RPMI8226 (cell line): ENCODE results near the gene SLC44A2.

Experiments used
- DNase-seq: peaks from one replicate; pipeline ENCODE4 v3.0.0-alpha.2; 2015

SLC44A2 gene

DNA sequence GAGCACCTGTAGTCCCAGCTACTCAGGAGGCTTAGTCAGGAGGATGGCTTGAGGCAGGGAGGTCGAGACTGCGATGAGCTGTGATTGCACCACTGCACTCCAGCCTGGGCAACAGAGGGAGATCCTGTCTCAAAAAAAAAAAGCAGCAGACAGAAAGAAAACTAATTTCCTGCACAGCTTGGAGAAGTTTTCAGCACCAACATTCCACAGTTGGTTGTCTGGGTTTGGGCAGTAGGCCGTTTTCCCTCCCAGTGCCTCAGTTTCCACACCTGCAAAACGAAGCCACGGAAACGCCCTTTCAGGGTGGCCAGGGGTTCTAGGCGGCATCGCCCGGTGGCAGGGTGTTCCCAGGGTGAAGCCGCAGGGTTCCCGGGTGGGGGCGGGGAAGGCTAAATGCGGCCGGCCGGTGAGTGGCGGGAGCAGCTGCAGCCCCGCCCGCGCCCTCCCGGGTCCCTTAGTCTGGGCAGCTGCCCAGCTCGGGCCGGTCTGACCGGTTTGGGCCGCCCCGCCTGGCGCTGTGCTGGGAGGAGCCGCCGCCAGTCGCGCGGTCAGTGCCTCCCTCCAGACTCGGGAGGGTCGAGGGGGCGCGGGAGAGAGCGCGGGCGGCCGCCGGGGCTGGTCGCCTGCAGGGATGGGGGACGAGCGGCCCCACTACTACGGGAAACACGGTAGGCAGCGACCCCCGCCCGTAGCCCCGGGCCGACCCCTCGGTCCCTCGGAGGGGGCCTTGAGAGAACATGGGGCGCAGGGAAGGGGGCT lies at the start of gene SLC44A2:
TSS of gene SLC44A2 (plus strand) at position 551 of the 759 bp plus-strand sequence. CDS start at position 632, 81 bp downstream.
- no peak for DNase-seq

DNA sequence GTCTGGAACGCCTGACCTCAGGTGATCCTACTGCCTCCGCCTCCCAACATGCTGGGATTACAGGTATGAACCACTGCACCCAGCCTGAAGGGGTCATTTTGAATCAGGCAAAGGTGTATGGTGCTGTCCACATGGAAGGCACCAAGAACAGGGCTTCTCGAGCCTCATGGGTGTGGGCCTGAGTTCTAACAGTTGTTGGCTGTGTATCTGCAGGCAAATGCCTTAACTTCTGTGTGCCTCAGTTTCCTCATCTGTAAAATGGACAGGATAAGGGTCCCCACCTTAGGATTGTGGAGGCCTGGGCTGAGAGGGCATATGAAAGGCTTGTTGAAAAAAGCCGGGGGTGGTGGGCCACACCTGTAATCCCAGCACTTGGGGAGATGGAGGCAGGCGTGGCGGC lies 47.4 kb upstream of the SLC44A2 start:
- DNase-seq: no peak

DNA sequence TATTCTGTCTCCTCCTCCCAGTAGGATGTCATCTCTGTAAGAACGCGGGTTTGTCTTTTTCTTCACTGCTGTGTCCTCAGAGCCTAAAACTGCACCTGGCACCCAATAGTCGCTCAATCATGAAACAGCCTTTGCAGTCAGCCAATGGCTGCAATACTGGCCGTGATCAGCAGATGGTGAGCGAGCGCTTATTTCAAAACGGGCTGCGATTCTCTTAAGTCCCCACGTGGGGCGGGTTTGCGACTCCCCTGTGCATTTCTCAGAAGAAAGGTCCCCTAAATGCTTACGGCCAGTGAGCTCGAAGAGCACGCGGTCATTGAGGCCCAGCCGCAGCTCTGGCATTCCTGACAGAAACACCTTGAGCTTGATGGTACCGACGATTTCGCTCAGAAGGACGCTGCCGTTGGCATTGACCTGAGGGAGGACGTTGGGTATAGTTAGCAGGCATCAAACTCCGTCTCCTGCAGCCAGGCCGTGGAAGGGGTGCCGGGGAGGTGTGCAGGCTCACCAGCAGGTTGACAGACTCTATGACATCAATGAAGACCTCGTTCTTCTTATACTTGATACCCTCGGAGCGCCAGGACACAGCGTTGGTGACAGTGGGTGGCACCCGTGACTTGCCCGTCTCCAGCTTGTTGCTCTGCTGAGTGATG lies 44.2 kb upstream of the SLC44A2 start:
- DNase-seq: peak; percentile 96

DNA sequence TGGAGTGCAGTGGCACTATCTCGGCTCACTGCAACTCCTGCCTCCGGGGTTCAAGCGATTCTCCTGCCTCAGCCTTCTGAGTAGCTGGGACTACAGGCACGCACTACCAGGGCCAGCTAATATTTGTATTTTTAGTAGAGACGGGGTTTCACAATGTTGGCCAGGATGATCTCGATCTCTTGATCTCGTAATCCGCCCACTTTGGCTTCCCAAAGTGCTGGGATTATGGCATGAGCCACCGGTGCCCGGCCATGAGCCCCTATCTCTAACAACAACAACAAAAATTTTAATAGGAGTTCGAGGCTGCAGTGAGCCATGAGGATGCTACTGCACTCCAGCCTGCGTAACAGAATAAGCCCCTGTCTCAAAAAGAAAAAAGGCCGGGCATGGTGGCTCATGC lies 43.3 kb upstream of the SLC44A2 start:
- no peak for DNase-seq

DNA sequence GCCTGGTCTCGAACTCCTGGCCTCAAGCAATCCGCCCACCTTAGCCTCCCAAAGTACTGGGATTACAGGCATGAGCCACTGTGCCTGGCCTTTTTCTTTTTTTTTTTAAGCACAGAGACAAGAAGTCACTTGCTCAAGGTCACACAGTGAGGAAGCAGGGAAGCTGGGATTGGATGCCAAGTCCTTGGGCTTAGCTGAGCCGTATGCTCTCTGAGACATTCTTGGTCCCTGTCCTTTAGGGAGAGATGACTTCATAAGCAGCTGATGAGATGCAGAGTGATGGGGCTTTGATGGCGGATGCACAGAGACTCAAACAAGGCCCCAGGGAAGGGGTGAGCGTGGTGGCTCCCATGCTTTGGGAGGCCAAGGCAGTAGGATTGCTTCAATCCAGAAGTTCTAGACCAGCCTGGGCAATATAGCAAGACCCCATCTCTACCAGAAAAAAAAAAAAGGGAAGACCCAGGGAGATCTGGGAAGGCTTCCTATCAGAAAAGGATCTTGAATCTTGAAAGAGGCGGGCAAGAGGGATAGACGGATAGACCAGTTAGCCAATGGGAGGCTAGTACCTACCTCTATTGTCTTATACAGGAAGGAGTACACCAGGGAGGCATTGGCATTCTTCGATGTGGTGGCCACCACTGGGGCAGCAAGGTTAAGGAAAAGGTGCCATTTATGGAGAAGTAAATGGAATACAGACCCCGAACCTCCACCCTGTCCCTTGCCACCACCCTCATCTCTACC lies 42.1 kb upstream of the SLC44A2 start:
- no peak for DNase-seq

DNA sequence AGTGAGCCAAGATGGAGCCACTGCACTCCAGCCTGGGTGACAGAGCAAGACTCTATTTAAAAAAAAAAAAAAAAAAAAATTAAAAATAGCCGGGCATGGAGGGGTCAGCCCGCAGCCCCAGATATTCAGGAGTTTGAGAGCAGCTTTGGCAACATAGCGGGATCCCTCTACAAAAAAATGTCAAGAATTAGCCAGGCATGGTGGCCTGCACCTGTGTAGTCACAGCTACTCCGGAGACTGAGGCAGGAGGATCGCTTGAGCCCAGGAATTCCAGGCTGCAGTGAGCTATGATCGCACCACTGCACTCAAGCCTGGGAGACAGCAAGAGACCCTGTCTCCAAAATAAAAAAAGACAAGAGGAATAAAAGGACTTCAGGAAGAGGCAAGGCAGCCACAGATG lies 39.0 kb upstream of the SLC44A2 start:
- DNase-seq: no peak

DNA sequence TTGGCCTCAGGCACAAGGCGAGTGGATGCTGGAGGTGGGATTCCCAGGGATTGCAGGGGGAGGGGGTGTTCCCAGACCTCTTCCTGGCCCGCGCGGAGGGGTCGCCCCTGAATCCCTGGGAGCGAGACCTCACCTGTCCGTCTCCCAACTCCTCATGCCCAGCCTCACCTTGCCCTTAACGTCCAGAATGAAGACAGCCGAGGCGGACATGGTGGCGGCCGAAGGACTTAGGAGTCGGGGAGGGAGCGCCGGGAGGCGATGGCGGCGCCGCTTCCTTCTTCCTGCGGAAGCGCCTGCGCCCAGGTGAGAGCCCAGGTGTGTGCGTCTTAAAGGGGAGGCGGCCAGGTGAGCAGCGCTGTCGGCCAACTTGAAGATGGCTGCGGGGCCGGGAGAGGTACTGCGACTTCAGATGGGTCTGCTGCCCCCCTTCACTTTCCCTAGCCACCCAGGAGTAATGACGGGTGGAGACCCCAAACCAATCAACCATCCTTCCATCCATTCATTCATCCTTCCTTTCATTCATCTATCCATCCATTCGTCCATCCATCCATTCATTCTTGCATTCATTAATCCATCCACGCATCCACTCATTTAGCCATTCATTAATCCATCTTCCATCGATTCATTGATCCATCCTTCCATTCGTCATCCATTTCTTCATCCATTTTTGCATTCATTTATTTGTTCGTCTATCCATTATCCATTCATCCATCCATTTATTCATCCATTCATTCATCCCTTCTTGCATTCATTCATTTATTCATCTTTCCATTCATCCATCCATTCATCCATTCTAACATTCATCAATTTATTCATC lies 38.1 kb upstream of the SLC44A2 start, which contains the start of gene AP1M2:
TSS of gene AP1M2 (minus strand) at position 291 of the 817 bp plus-strand sequence. CDS start at position 210, 81 bp downstream.
- DNase-seq: no peak

DNA sequence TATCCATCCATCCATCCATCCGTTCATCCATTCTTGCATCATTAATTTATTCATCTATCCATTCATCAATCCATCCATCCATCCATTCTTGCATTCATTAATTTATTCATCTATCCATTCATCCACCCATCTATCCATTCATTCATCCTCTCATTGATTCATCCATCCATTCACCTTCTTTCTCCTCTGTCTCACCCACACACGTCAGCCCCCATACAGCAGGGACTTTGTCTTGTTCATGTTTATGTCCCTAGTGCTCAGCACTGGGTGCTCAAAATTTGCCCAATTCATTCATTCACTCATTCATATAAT lies 37.6 kb upstream of the SLC44A2 start:
- no peak for DNase-seq

DNA sequence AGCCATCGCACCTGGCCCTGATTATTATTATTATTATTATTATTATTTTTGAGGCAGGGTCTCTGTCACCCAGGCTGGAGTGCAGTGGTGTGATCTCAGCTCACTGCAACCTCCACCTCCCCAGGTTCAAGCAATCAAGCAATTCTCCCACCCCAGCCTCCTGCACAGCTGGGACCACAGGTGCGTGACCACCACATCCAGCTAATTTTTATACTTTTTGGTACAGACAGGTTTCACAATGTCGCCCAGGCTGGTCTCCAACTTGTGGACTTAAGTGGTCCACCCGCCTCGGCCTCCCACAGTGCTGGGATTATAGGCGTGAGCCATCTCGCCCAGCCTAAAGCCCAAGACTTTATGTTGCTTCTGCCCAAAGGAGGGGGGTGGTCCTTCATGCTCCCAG lies 32.2 kb upstream of the SLC44A2 start:
- peak; percentile 58 for DNase-seq

DNA sequence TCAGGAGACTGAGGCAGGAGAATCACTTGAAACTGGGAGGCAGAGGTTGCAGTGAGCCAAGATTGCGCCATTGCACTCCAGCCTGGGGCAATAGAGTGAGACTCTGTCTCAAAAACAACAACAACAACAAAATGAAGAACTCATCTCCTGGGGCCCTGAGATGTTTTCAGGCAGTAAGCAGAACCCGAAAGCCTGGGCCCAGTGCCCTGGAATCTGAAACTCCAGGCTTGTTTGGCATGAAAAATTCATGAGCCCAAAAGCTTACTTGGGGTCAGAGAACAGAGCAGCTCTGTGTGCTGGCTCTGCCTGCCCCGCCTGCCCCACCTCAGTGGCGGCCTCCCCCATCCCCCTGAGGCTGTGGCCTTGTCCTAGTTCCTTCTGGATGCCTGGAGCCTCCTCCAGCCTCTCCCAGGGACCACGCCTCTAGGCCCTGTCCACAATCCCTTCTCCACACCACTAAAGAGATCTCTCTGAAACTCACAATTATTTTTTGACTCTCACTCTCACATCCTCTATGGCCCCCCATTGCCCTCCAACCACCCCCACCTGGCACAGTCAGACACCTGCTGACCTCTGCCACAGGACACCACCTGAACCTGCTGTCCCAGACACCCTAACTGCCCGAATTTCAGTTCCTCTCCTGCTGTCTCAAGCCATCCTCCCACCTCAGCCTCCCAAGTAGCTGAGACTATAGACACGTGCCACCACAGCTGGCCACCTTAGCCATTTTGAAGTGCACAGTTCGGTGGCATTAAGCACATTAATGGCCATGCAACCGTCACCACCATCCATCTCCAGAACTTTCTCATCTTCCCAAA lies 31.3 kb upstream of the SLC44A2 start:
- DNase-seq: peak; percentile 94

DNA sequence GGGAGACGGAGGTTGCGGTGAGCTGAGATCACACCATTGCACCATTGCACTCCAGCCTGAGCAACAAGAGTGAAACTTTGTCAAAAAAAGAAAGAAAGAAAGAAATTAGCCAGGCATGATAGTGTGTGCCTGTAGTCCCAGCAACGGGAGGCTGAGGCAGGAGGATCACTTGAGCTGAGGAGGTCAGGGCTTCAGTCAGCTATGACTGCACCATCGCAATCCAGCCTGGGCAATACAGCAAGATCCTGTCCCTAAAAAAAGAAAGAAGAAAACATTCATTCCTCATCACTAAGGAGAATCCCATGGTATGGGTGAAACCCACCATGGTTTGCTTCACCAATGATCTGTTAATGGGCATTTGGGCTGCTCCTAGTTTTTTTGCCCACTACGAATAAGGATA lies 25.2 kb upstream of the SLC44A2 start:
- DNase-seq: no peak

DNA sequence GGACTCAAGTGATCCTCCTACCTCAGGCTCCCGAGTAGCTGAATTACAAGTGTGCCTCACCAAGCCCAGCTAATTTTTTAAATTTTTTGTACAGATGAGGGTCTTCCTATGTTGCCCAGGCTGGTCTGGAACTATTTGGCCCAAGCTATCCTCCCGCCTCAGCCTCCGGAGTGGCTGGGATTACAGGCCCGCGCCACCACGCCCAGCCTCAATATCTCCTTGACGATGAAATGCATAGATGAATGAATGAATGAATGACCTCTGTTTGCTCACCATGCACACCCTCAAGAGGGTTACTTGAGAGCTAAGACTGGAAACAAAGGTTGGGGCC lies 23.4 kb upstream of the SLC44A2 start:
- DNase-seq: no peak

DNA sequence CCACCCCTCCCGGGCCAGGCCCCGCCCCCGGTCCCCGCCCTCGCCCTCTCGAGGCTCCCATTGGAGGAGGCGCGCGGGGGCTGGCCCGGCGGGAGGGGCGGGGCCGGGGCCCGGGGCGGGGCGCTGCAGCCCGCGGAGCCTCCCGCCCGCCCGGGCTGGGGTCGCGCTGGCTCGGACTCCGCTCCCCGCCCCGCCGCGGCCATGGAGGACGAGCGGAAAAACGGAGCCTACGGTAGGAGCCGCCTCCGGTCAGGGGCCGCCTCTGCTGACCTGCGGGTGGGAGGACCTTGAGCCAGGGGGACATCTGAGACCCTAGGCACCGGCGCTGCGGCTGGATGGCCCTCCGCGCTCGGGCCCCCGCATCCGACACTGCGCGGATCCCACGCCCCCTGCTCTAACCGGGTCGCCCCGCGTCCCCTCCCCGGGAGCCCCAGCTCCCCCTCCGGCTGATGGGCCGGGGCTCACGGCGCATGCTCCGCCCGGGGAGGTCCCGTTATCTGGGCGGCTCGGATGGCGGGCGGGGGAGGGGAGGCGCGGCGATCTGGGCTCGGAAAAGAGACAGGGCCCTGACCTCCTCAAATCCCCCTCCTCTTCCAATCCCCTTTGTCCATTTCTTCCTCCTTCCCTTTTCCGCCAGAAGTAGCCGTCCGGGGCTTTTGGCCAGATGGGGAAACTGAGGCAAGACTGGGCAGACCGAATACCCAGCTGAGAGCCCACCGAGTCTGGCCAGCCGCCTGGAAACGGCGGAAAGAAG lies 22.8 kb upstream of the SLC44A2 start:
- peak; percentile 86 for DNase-seq

DNA sequence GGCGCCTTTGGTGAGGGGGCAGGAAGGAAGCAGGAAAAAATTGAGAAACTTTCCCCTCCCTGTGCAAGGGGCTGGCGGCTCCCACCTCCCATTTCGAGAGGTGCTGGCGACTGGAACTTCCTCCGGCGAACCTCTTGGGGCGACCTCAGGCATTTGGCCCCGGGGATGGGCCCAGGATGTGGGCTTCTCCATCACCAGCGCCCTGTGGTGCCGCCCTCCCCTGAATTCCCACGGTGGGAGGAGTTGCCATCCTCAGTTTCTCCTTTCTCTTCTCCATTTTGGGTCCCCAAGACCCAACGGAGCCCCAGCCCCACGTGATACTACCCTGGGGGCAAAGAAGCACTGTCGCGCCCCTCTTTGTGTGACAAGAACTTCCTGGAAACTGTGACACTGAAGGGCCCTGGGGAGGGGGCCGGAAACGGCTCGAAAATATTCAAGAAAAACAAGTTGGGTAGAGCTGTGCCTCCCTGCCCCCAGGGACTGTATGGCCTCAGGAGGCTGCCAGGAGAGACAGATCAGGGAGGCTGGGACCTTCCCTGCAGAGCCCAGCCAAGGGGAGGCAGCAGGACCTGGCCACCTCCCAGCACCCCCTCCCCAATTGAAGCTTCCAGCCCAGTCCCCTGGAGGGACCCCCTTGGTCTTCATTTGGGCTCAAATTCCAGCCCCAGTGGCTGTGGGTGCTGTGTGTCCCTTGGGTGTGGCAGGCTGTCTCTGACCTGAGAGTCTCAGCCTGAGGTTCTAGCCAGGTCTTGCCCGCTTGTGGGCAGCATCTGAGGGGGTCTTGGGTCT lies 22.1 kb upstream of the SLC44A2 start:
- peak; percentile 20 for DNase-seq

DNA sequence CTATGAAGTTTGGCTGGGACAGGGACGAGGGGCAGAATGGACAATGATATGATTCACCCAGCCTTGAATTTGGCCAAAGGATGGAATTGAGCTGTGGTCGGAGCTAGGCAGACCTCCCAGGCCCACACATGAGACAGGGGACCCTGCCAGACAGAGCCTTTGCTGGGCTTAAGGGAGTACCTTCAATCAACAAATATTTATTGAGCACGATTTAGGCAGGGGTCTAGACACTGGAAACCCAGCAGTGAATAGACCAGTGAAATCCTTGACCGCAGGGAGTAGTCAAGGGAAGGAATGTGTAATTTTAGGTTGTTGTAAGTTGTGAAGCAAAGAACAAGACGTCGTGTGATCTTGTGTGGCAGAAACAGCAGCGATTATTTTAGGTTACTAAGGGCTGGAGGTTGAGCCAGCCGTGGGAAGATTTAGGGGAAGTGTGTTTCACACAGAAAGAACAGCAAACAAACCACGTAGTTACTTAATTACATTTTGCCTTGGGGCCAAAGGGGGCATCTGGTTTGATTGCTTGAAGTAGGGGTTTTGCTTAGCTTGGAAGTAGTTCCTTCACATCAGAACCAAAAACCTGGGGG lies 21.4 kb upstream of the SLC44A2 start:
- no peak for DNase-seq

DNA sequence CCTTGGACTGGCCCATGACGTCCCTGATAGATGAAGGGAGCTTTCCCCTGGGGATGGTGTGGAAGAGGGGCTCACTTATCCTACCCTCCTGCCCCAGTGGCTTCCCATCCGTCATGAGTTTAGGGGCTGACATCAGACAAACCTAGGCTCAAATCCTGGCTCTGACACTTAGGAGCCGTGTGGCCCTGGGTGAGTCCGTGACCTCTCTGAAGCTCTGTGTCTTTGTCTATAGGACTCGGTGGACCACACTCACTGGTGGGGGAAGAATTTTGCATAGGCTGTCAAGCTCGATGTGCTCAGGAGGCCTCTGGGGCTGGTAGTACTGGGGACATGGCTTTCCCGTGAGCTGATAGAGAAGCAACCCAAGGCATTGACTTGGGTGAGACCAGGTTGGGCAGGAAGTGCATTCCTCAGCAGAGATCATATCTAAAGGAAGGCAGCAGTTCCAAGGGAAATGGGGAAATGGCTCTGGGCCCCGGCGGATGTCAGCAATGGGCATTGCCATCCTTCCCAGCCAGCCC lies 20.8 kb upstream of the SLC44A2 start:
- DNase-seq: no peak

DNA sequence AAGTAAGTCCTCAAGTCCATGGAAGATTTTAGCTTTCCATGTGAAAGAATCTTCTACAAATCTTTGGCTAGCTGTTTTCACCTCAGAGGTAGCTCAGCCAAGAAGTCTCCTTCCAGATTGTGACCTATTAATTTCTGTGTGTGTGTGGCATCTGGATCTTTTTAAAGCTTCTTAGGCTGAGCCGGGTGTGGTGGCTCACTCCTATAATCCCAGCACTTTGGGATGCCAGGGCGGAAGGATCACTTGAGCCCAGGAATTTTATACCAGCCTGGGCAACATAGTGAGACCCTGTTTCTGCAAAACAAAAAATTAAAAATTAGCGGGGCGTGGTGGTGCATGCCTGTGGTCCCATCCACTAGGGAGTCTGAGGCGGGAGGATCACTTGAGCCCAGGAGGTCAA lies 13.4 kb upstream of the SLC44A2 start:
- no peak for DNase-seq

DNA sequence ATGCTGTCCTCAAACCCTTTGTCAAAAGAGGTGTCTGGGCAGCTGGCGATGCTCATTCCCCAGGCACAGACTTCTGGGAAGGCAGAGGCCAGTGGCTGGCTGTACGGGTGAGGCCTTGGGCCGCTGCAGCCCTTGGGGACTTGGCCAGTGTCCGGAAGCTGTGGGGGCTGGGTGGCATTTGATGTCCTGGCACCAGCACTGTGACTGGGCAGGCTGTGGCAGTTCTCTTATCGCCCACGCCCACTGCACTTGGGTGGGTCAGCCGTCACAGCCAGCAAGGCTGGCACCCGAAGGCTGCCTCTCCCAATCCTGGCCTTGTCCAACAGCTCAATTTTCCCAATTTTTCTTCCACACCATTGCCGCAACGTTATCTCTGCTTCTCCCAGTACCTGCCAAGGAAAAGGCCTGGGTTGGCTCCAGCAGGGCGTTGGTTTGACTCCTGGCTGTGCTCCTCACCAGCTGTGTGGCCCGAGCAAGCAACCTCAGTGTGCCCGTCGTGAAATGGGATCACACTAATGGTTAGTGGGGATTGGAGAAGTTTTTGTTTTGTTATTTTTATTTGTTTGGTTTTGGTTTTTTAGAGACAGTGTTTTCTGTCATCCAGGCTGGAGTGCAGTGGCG lies 12.7 kb upstream of the SLC44A2 start:
- no peak for DNase-seq

DNA sequence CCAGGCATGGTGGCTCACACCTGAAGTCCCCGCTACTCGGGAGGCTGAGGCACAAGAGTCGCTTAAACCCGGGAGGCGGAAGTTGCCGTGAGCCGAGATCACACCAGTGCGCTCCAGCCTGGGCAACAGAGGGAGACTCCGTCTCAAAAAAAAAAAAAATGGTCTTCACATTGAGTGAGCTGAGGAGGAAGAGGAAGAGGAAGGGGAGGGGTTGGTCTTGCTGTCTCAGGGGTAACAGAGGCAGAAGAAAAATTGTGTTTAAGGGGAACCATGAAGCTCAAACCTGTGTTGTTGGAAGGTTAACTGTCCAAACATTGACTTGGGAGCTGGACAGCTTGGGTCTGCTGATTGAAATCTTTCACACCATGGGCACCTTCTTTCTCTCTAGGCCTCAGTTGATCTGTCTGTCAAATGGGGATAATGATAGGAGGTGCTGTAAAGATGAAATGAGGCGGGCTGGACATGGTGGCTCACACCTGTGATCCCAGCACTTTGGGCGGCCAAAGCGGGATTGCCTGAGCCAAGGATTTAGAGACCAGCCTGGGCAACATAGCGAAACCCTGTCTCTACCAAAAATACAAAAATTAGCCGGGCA lies 9.8 kb upstream of the SLC44A2 start:
- no peak for DNase-seq
